DND-41 (cell line): ENCODE measurements around the gene MAN2A1.

Source experiments
- CTCF ChIP-seq: IDR thresholded peaks from 2 replicates; pipeline ENCODE4 v1.5.1; 2012; ENCODE audit warnings: borderline replicate concordance, low read length, moderate library complexity, mild to moderate bottlenecking; ENCODE audit not compliant: poor library complexity, severe bottlenecking; ENCODE audit errors: extremely low read depth
- EZH2 ChIP-seq: IDR thresholded peaks from 3 replicates; pipeline ENCODE4 v1.6.1; 2012; ENCODE audit warnings: borderline replicate concordance, low read depth, mild to moderate bottlenecking, moderate library complexity, low read length, inconsistent platforms; ENCODE audit not compliant: severe bottlenecking

- no peak for TF ChIP-seq CTCF
- TF ChIP-seq EZH2 = no peak
Observed at GRCh38 chr5:109878887-109879286, 189.2 kb downstream of the MAN2A1 start.
